HepG2 (cell line): Measurements from ENCODE around the gene LRRC27. TPM values are rescaled to one million over a fixed set of nuclear protein-coding genes. Genes with fewer than 3 reads are reported as not detected.

Source experiments
- ATAC-seq: fragments of 200-7000 bp; cut with Tn5 transposase; 3 replicates; pipeline ENCODE4 v1.9.1; 2020; ENCODE audit warnings: mild to moderate bottlenecking, moderate library complexity
- BruUV-seq: library from RNA; stranded (reverse); fragments of 400-500 nt; replicated peaks from 2 replicates; lab custom pipeline; 2021; lab: Mats Ljungman, UMichigan
- CTCF ChIA-PET: fragments of 300-600 bp; formaldehyde crosslinking; extraction: SDS; loops from one replicate; lab custom pipeline; 2021; ENCODE audit warnings: low total read pairs, inconsistent platforms, low intra/inter-chr PET ratio; lab: Yijun Ruan, JAX
- POLR2A ChIA-PET: fragments of 350-600 bp; sonication (Branson Sonifier 250); formaldehyde crosslinking; loops from one replicate; lab custom pipeline; 2020; ENCODE audit warnings: antibody characterized with exemption, inconsistent platforms; lab: Yijun Ruan, JAX
- DNase-seq: peaks from one replicate; pipeline ENCODE4 v3.0.0-alpha.2; 2015; ENCODE audit warnings: low spot score
- FAIRE-seq: peaks from 3 replicates; lab custom pipeline; 2011; peaks lifted over from hg19 to GRCh38; lab: Jason Lieb, UNC
- H2AFZ ChIP-seq: one replicate; pipeline ENCODE4 v1.6.1; 2011; ENCODE audit warnings: low read length, inconsistent platforms
- H3K27ac ChIP-seq: fragments of 300-600 bp; 3 replicates; pipeline ENCODE4 v1.8.0; 2011; ENCODE audit warnings: mixed run types, mild to moderate bottlenecking, mixed read lengths, low read length, inconsistent platforms; ENCODE audit not compliant: insufficient read depth; ENCODE audit errors: extremely low read length
- H3K27me3 ChIP-seq, 2 experiments: fragments of 200-600 bp in 1 of 2; 2 replicates in 1 of 2; 3 replicates in 1 of 2; pipeline versions ENCODE4 v1.6.0 to v1.8.0; 2011; ENCODE audit warnings: low read length in 2 of 2, mild to moderate bottlenecking in 2 of 2, moderate library complexity in 2 of 2, inconsistent platforms in 1 of 2; ENCODE audit not compliant: insufficient read depth in 2 of 2, control insufficient read depth in 1 of 2
- H3K36me3 ChIP-seq, 2 experiments: fragments of 200-600 bp in 1 of 2; replicated peaks in 1 of 2; 2 replicates in 1 of 2; 3 replicates in 1 of 2; pipeline versions ENCODE4 v1.5.1 to v1.8.0; 2011; ENCODE audit warnings: low read length in 2 of 2, inconsistent platforms in 1 of 2; ENCODE audit not compliant: insufficient read depth in 2 of 2, control insufficient read depth in 1 of 2
- H3K4me1 ChIP-seq: 2 replicates; pipeline ENCODE4 v1.5.1; 2012; ENCODE audit warnings: low read length, inconsistent platforms; ENCODE audit not compliant: insufficient read depth
- H3K4me2 ChIP-seq: 2 replicates; pipeline ENCODE4 v1.6.0; 2011; ENCODE audit warnings: low read depth, low read length, inconsistent platforms
- H3K4me3 ChIP-seq, 3 experiments: fragments of 200-600 bp in 1 of 3; sonication (generic), shearing (Covaris generic) in 1 of 3; replicated peaks in 1 of 3; 2 replicates each; pipeline ENCODE4 v1.5.1; 2011 to 2016; ENCODE audit warnings: low read length in 3 of 3, inconsistent platforms in 2 of 3, low read depth in 2 of 3, mild to moderate bottlenecking in 2 of 3, control low read depth in 1 of 3, mixed read lengths in 1 of 3; ENCODE audit not compliant: insufficient read depth in 1 of 3
- H3K79me2 ChIP-seq: one replicate; pipeline ENCODE4 v1.6.1; 2011; ENCODE audit warnings: low read length, inconsistent platforms; ENCODE audit not compliant: insufficient read depth
- H3K9ac ChIP-seq: 2 replicates; pipeline ENCODE4 v1.6.0; 2011; ENCODE audit warnings: mild to moderate bottlenecking, low read depth, low read length, inconsistent platforms; ENCODE audit not compliant: insufficient read depth
- H3K9me3 ChIP-seq: 2 replicates; pipeline ENCODE4 v1.5.1; 2012; ENCODE audit warnings: mild to moderate bottlenecking, low read length
- H4K20me1 ChIP-seq: 2 replicates; pipeline ENCODE4 v1.6.0; 2011; ENCODE audit warnings: inconsistent platforms, mild to moderate bottlenecking, low read length, moderate library complexity; ENCODE audit not compliant: insufficient read depth
- EZH2 ChIP-seq: conservative IDR thresholded peaks from 2 replicates; pipeline ENCODE4 v1.6.1; 2012; ENCODE audit warnings: mild to moderate bottlenecking, low read depth, low read length, moderate library complexity
- NRL ChIP-seq: sonication (generic); formaldehyde crosslinking; IDR thresholded peaks from 2 replicates; pipeline ENCODE4 v1.5.0; 2020; ENCODE audit warnings: missing genetic modification reagents, mild to moderate bottlenecking, moderate library complexity, borderline replicate concordance
- TCF12 ChIP-seq, 2 experiments: fragments of 450-650 bp in 1 of 2; sonication (generic) in 1 of 2; formaldehyde crosslinking in 1 of 2; IDR thresholded peaks; 2 replicates each; pipeline versions ENCODE4 v1.6.1 to v1.8.0; 2017 to 2022; ENCODE audit warnings: antibody characterized with exemption in 1 of 2, mild to moderate bottlenecking in 1 of 2, missing genetic modification reagents in 1 of 2, moderate library complexity in 1 of 2
- ZNF564 ChIP-seq: sonication (generic); formaldehyde crosslinking; IDR thresholded peaks from 2 replicates; pipeline ENCODE4 v1.8.1; 2023; ENCODE audit warnings: mild to moderate bottlenecking, missing genetic modification reagents
- ZNF878 ChIP-seq: sonication (generic); formaldehyde crosslinking; IDR thresholded peaks from 2 replicates; pipeline ENCODE4 v1.8.1; 2023; ENCODE audit warnings: mild to moderate bottlenecking, missing genetic modification reagents, moderate library complexity
- WGBS: methylation state at CpG from one replicate; pipeline ENCODE4 v1.1.6; 2017; ENCODE audit warnings: low lambda C conversion rate; 5-methylcytosine and 5-hydroxymethylcytosine counted together
- in situ Hi-C: cut with HindIII; loops from 2 replicates; pipeline ENCODE4 v1.10.0; 2017; ENCODE audit warnings: low pct_unique_long_range_greater_than_20kb; ENCODE audit not compliant: extremely low pct_ligation_motif_present
- intact Hi-C: fragments of 100-400 bp; cut with micrococcal nuclease; formaldehyde crosslinking; loops from one replicate; pipeline ENCODE4 v1.10.0; 2022; ENCODE audit not compliant: unreplicated experiment
- polyA plus RNA-seq, 8 experiments: library from polyadenylated mRNA; depleted of rRNA in 3 of 8; stranded (reverse) in 7 of 8; unstranded in 1 of 8; fragments of >200 nt; fragmentation: Illumina TruSeq in 4 of 8; extraction: Trizol in 4 of 8; gene quantifications; 2 replicates each; pipeline versions ENCODE4 v1.2.1 to v1.2.3, GENCODE V29; 2011 to 2016; ENCODE audit warnings: low read depth in 4 of 8, missing spikeins in 1 of 8, mixed read lengths in 1 of 8; ENCODE audit not compliant: insufficient read depth in 1 of 8
- total RNA-seq, 5 experiments: library from RNA; depleted of rRNA; stranded (reverse); fragments of >200 nt; fragmentation: Illumina TruSeq; extraction: Trizol; gene quantifications; 2 replicates each; pipeline ENCODE4 v1.2.3, GENCODE V29; 2016; ENCODE audit warnings: low read depth in 1 of 5
- TF ChIP-seq, protein P1 (sequence below), 2 experiments: sonication (generic) in 1 of 2; formaldehyde crosslinking in 1 of 2; IDR thresholded peaks; 2 replicates each; pipeline versions ENCODE4 v1.6.1 to v1.9.0; 2014 to 2022; ENCODE audit warnings: antibody characterized with exemption in 1 of 2, borderline replicate concordance in 1 of 2, inconsistent platforms in 1 of 2, low read depth in 1 of 2, missing genetic modification reagents in 1 of 2

Gene LRRC27
- total and polyA plus RNA-seq, 2 of the 13 experiments (the other 11 are each of a cell fraction or from before 2014, with no cell fraction given) = 4.2 to 4.6 TPM

DNA sequence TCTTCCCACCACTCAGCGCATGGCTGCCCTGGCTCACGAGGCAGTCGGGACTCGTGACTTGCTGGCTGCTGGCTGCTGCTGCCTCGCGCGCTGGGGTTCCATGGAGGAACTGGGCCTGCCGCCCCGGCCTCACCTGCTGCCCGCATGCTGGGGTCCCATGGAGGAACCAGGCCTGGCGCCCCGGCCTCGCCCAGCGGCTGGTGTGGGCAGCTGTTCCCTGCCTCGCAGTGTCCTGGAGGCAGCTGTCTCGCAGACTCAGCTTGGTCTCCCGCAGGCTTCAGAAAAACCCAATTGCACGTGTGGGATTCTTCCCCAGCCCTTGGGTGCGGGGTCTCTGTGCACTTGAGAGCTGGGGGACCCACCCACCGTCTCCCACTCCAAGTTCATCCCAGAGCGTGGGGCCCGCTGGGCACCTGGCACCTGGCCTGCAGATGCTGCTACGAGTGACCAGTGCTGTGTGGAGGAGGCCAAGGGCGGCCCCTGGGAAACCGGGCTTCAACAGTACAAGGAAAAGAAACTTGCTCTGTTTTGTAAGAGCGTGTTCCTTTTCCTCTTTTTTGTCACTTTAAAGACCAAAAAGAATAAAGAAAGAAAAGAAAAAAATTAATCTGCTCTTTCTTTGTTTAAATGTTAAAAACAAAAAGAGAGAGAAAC lies 85.4 kb downstream of the LRRC27 start:
- no peak overlapping the region for H3K4me2 ChIP-seq
- no peak overlapping the region for H3K27ac ChIP-seq
- H3K9me3 ChIP-seq = no peaks in the 10 kb centered on the region
- ChIA-PET CTCF (no interaction called here), POLR2A (no interaction called here)
- BruUV-seq = no TSS peak
- H4K20me1 ChIP-seq = no peaks in the 10 kb centered on the region
- ATAC-seq (no peak), DNase-seq (no peak), FAIRE-seq (no peak)
- in situ Hi-C loops = no loop called here
- TF ChIP-seq NRL (no peak), TCF12 (IDR thresholded peaks at IDR 0.05) (no peak), TCF12 (CRISPR knock-in tag; IDR thresholded peaks at IDR 0.05) (no peak), ZNF878 (CRISPR knock-in tag) (no peak), ZNF564 (CRISPR knock-in tag) (no peak), EZH2 (no peak)
- TF ChIP-seq, protein P1, sequence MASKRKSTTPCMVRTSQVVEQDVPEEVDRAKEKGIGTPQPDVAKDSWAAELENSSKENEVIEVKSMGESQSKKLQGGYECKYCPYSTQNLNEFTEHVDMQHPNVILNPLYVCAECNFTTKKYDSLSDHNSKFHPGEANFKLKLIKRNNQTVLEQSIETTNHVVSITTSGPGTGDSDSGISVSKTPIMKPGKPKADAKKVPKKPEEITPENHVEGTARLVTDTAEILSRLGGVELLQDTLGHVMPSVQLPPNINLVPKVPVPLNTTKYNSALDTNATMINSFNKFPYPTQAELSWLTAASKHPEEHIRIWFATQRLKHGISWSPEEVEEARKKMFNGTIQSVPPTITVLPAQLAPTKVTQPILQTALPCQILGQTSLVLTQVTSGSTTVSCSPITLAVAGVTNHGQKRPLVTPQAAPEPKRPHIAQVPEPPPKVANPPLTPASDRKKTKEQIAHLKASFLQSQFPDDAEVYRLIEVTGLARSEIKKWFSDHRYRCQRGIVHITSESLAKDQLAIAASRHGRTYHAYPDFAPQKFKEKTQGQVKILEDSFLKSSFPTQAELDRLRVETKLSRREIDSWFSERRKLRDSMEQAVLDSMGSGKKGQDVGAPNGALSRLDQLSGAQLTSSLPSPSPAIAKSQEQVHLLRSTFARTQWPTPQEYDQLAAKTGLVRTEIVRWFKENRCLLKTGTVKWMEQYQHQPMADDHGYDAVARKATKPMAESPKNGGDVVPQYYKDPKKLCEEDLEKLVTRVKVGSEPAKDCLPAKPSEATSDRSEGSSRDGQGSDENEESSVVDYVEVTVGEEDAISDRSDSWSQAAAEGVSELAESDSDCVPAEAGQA (IDR thresholded peaks at IDR 0.05; ENCODE audit: low read depth) = no peak
- TF ChIP-seq, protein P1 (CRISPR knock-in tag; IDR thresholded peaks at IDR 0.05; ENCODE audit: borderline replicate concordance) = no peak
- WGBS = 86% methylated on average over 13 of the region's 26 CpGs
- peaks cover 46% of the 10 kb centered on the region for H3K4me1 ChIP-seq
- H3K36me3 ChIP-seq = no peaks in the 10 kb centered on the region
- H3K79me2 ChIP-seq = no peaks in the 10 kb centered on the region
- H3K4me3 ChIP-seq = no peak overlapping the region
- H3K27me3 ChIP-seq = peaks cover 0 to 2% of the 10 kb centered on the region in 2 experiments; a peak in 1 of 5 replicates
- H3K9ac ChIP-seq = no peak overlapping the region
- intact Hi-C loops = no loop called here
- no peak overlapping the region for H2AFZ ChIP-seq
